ENCODE data around the gene TAGAP.

- no peak for TF ChIP-seq CTCF (optimal IDR thresholded peaks at IDR 0.05 in 1 of 3, IDR thresholded peaks at IDR 0.05 in 1 of 3, conservative IDR thresholded peaks at IDR 0.05 in 1 of 3; ENCODE audit: extremely low read depth in 1 of 3, insufficient read depth in 2 of 3, low read length in 3 of 3)
- no peak for TF ChIP-seq EZH2 (IDR thresholded peaks at IDR 0.05; ENCODE audit: low read length)
Observed at GRCh38 chr6:159037756-159038290, 7.0 kb downstream of the TAGAP start.

Data from keratinocyte (primary cell).